Small intestine (tissue), 7 donors: Measurements from ENCODE around the gene DDX42. TPM values are rescaled to one million over a fixed set of nuclear protein-coding genes. Genes with fewer than 3 reads are reported as not detected.

ENCODE experiments used
- DNase-seq, 2 donors: peaks; one replicate each; pipeline versions ENCODE4 v3.0.0 to v3.0.0-alpha.2; 2013
- FAIRE-seq: peaks from 2 replicates; lab custom pipeline; 2012; peaks lifted over from hg19 to GRCh38; lab: Jason Lieb, UNC
- H3K27ac ChIP-seq, 3 donors: one replicate each; pipeline ENCODE4 v1.5.1; 2013; ENCODE audit warnings: low read length in 2 of 3, mild to moderate bottlenecking in 2 of 3, control low read depth in 1 of 3, inconsistent platforms in 1 of 3, low read depth in 1 of 3, moderate library complexity in 1 of 3
- H3K27me3 ChIP-seq, 3 donors: one replicate each; pipeline ENCODE4 v1.6.1; 2013; ENCODE audit warnings: low read length in 3 of 3, inconsistent platforms in 1 of 3; ENCODE audit not compliant: control insufficient read depth in 3 of 3, insufficient read depth in 3 of 3
- H3K36me3 ChIP-seq, 3 donors: one replicate each; pipeline ENCODE4 v1.6.1; 2013; ENCODE audit warnings: low read length in 3 of 3, inconsistent platforms in 1 of 3, low read depth in 1 of 3, mild to moderate bottlenecking in 1 of 3, moderate library complexity in 1 of 3; ENCODE audit not compliant: control insufficient read depth in 3 of 3, insufficient read depth in 2 of 3
- H3K4me1 ChIP-seq, 3 donors: one replicate each; pipeline ENCODE4 v1.6.1; 2013; ENCODE audit warnings: low read length in 2 of 3, inconsistent platforms in 1 of 3, low read depth in 1 of 3, mild to moderate bottlenecking in 1 of 3, moderate library complexity in 1 of 3; ENCODE audit not compliant: control insufficient read depth in 3 of 3, insufficient read depth in 2 of 3
- H3K4me3 ChIP-seq, 3 donors: one replicate each; pipeline ENCODE4 v1.5.1; 2013; ENCODE audit warnings: low read length in 3 of 3, control low read depth in 1 of 3, inconsistent platforms in 1 of 3, low read depth in 1 of 3, mild to moderate bottlenecking in 1 of 3, moderate library complexity in 1 of 3
- H3K9me3 ChIP-seq, 2 donors: one replicate each; pipeline ENCODE4 v1.6.1; 2013; ENCODE audit warnings: low read depth in 1 of 2, low read length in 1 of 2; ENCODE audit not compliant: control insufficient read depth in 2 of 2, insufficient read depth in 1 of 2
- WGBS, 3 donors: extraction: QIAGEN DNeasy Blood & Tissue Kit; methylation state at CpG; one replicate each; pipeline ENCODE4 v1.1.7; 2013; 5-methylcytosine and 5-hydroxymethylcytosine counted together
- polyA plus RNA-seq, 4 donors: library from polyadenylated mRNA; stranded (reverse) in 3 of 4; unstranded in 1 of 4; fragments of 200-250 nt in 3 of 4; fragments of 120-200 nt in 1 of 4; gene quantifications; one replicate each; pipeline versions ENCODE4 v1.2.1 to v1.2.3, GENCODE V29; 2013
- donor health status: healthy with polysubstance abuse.
- donor health status: control.
- donor health status: control.
- donor health status: Bipolar disorder and iron deficiency.
- donor health status: healthy.

DDX42 gene
- polyA plus RNA-seq, 4 donors = 43.5 to 128 (median 51.6) TPM

GRCh38 chr17:63820963-63821561 lies 47.1 kb downstream of the DDX42 start:
- Histone ChIP-seq H3K27me3 (no peaks in the 10 kb centered on the region), H3K4me1 (peaks cover 0 to 14% (median 0%) of the 10 kb centered on the region in 3 donors), H3K27ac (no peak overlapping the region), H3K4me3 (no peak overlapping the region), H3K36me3 (peaks cover 39 to 73% (median 39%) of the 10 kb centered on the region in 3 donors), H3K9me3 (no peaks in the 10 kb centered on the region)
- WGBS, 3 donors = 90 to 91% (median 90%) methylated on average over 10 of the region's 10 CpGs
- DNase-seq (no peak), FAIRE-seq (no peak)

- Histone ChIP-seq H3K4me3 (no peak overlapping the region), H3K27ac (no peak overlapping the region), H3K36me3 (peaks cover 37 to 72% (median 39%) of the 10 kb centered on the region in 3 donors), H3K27me3 (no peaks in the 10 kb centered on the region), H3K9me3 (no peaks in the 10 kb centered on the region), H3K4me1 (peaks cover 0 to 14% (median 0%) of the 10 kb centered on the region in 3 donors)
- 79 to 85% (median 79%) methylated on average over 6 of the region's 6 CpGs for WGBS, 3 donors
- no peak for DNase-seq
- no peak for FAIRE-seq
Measured at GRCh38 chr17:63821804-63822203, 47.8 kb downstream of the DDX42 start.

GRCh38 chr17:63822537-63822936 lies 48.6 kb downstream of the DDX42 start:
- no peak overlapping the region for H3K4me3 ChIP-seq
- no peaks in the 10 kb centered on the region for H3K9me3 ChIP-seq
- H3K4me1 ChIP-seq = peaks cover 0 to 14% (median 0%) of the 10 kb centered on the region in 3 donors
- peaks cover 34 to 67% (median 37%) of the 10 kb centered on the region in 3 donors for H3K36me3 ChIP-seq
- no peak for FAIRE-seq
- DNase-seq = no peak
- H3K27me3 ChIP-seq = no peaks in the 10 kb centered on the region
- no peak overlapping the region for H3K27ac ChIP-seq

- 91 to 93% (median 92%) methylated on average over 13 of the region's 13 CpGs for WGBS, 3 donors
Measured at GRCh38 chr17:63823659-63824331, 49.8 kb downstream of the DDX42 start.

GRCh38 chr17:63824362-63824761 lies 50.4 kb downstream of the DDX42 start:
- Histone ChIP-seq H3K9me3 (no peaks in the 10 kb centered on the region), H3K27ac (no peak overlapping the region), H3K4me3 (no peak overlapping the region), H3K4me1 (peaks cover 3 to 26% (median 5%) of the 10 kb centered on the region in 3 donors), H3K27me3 (no peaks in the 10 kb centered on the region), H3K36me3 (peaks cover 20 to 57% (median 27%) of the 10 kb centered on the region in 3 donors)
- WGBS, 3 donors = 94 to 95% (median 95%) methylated on average over 9 of the region's 9 CpGs
- FAIRE-seq (no peak), DNase-seq (no peak)

More at GRCh38 chr17:63823659-63824331, 49.8 kb downstream of the DDX42 start:
- Histone ChIP-seq H3K9me3 (no peaks in the 10 kb centered on the region), H3K36me3 (peaks cover 23 to 56% (median 26%) of the 10 kb centered on the region in 3 donors), H3K4me1 (peaks cover 0 to 22% (median 5%) of the 10 kb centered on the region in 3 donors), H3K27ac (no peak overlapping the region), H3K4me3 (no peak overlapping the region), H3K27me3 (no peaks in the 10 kb centered on the region)
- FAIRE-seq = no peak
- DNase-seq = no peak

- FAIRE-seq (no peak), DNase-seq (peak in 1 of 2 donors; percentile 20)
- Histone ChIP-seq H3K36me3 (peaks cover 15 to 57% (median 25%) of the 10 kb centered on the region in 3 donors), H3K4me1 (peaks cover 3 to 23% (median 5%) of the 10 kb centered on the region in 3 donors), H3K27ac (peak overlapping the region; percentile 35 to 89 (median 86)), H3K4me3 (peak overlapping the region; percentile 82 to 89 (median 84)), H3K9me3 (no peaks in the 10 kb centered on the region), H3K27me3 (no peaks in the 10 kb centered on the region)
- 1% methylated on average over 31 of the region's 31 CpGs for whole genome bisulfite sequencing, 3 donors
Measured at GRCh38 chr17:63826468-63827001, 52.6 kb downstream of the DDX42 start.

GRCh38 chr17:63827002-63827800 lies 53.2 kb downstream of the DDX42 start, which contains the start of the genes FTSJ3 and PSMC5:
Gene FTSJ3 (minus strand): TSS chr17:63827663. CDS start chr17:63826902, 761 bp downstream.
Gene PSMC5 (plus strand): TSS chr17:63827431. CDS start chr17:63827491, 60 bp downstream.
- Histone ChIP-seq H3K27ac (peak within 1 kb of the TSS; percentile 35 to 89 (median 86)), H3K27me3 (no peaks in the 10 kb centered on the region), H3K4me1 (peaks cover 3 to 23% (median 5%) of the 10 kb centered on the region in 3 donors), H3K9me3 (no peaks in the 10 kb centered on the region), H3K4me3 (peak within 1 kb of the TSS; percentile 82 to 89 (median 84)), H3K36me3 (peaks cover 14 to 60% (median 23%) of the 10 kb centered on the region in 3 donors)
- peak; percentile 97 to 99 for DNase-seq
- no peak for FAIRE-seq
- 0% methylated on average over 56 to 58 of the region's 58 CpGs for WGBS, 3 donors
